NCI-H128 (cell line): ENCODE measurements around the gene AXIN2.
"Not testable (repeated sequence)": the region's sequence is repeated elsewhere in the genome, so short reads cannot be mapped to it uniquely, and the experiment has no call there.

Experiments used
- DNase-seq: peaks from one replicate; lab custom pipeline; 2025; ENCODE audit not compliant: unreplicated experiment; lab: John Stamatoyannopoulos, UW

AXIN2 gene

GRCh38 chr17:65523853-65524664 lies 37.4 kb downstream of the AXIN2 start:
- no peak for DNase-seq

- DNase-seq = no peak
These were observed 38.0 kb downstream of the AXIN2 start for GRCh38 chr17:65523411-65523810.

GRCh38 chr17:65522751-65523404 lies 38.6 kb downstream of the AXIN2 start:
- no peak for DNase-seq

- DNase-seq = no peak
These were observed 42.0 kb downstream of the AXIN2 start for GRCh38 chr17:65519462-65519861.

- no peak for DNase-seq
These were observed 43.2 kb downstream of the AXIN2 start for GRCh38 chr17:65518256-65518655.

- no peak for DNase-seq
These were observed 45.2 kb downstream of the AXIN2 start for GRCh38 chr17:65515959-65516948.

- no peak for DNase-seq
These were observed 45.9 kb downstream of the AXIN2 start for GRCh38 chr17:65515512-65515911.

- DNase-seq = no peak
These were observed 46.9 kb downstream of the AXIN2 start for GRCh38 chr17:65514541-65514940.

- no peak for DNase-seq
These were observed 47.4 kb downstream of the AXIN2 start for GRCh38 chr17:65514082-65514481.

GRCh38 chr17:65511316-65511715 lies 50.1 kb downstream of the AXIN2 start:
- no peak for DNase-seq

GRCh38 chr17:65509032-65509431 lies 52.4 kb downstream of the AXIN2 start:
- DNase-seq = no peak

GRCh38 chr17:65504673-65505072 lies 56.8 kb downstream of the AXIN2 start:
- not testable (repeated sequence) for DNase-seq

- no peak for DNase-seq
These were observed 57.3 kb downstream of the AXIN2 start for GRCh38 chr17:65504141-65504540.

- DNase-seq = no peak
These were observed 57.9 kb downstream of the AXIN2 start for GRCh38 chr17:65503557-65503956.

- no peak for DNase-seq
These were observed 62.6 kb downstream of the AXIN2 start for GRCh38 chr17:65498816-65499215.

GRCh38 chr17:65496801-65497200 lies 64.6 kb downstream of the AXIN2 start:
- DNase-seq = no peak

GRCh38 chr17:65495122-65496055 lies 66.1 kb downstream of the AXIN2 start:
- DNase-seq = no peak

GRCh38 chr17:65489413-65490155 lies 71.9 kb downstream of the AXIN2 start:
- DNase-seq = no peak

- DNase-seq = no peak
These were observed 72.8 kb downstream of the AXIN2 start for GRCh38 chr17:65488665-65489064.

- no peak for DNase-seq
These were observed 73.5 kb downstream of the AXIN2 start for GRCh38 chr17:65487990-65488389.
